Right lobe of liver (tissue), 4 donors: ENCODE results near the gene ARSA.

ENCODE experiments used
- CTCF ChIP-seq, 4 donors: fragments of 200-600 bp in 3 of 4; fragments of 450-650 bp in 1 of 4; IDR thresholded peaks; one replicate each; pipeline versions ENCODE4 v1.5.1 to v1.8.0; 2016 to 2022; ENCODE audit warnings: antibody characterized with exemption in 4 of 4, mild to moderate bottlenecking in 2 of 4
- POLR2A ChIP-seq: fragments of 450-650 bp; IDR thresholded peaks from one replicate; pipeline ENCODE4 v1.6.1; 2017; ENCODE audit warnings: antibody characterized with exemption, mild to moderate bottlenecking
- donor health status: DM: no; HTN: no; CAD: no.
- donor health status: DM: no; HTN: no; CAD: no.
- donor health status: DM: no; HTN: yes; CAD: no.

- no peak for TF ChIP-seq CTCF (IDR thresholded peaks at IDR 0.05)
- TF ChIP-seq POLR2A, result no peak
Measured at GRCh38 chr22:50587407-50587806, 40.5 kb downstream of the ARSA start.
